OCI-LY1 (cell line): ENCODE results near the gene LIN28A.

Experiments
- H2AFZ ChIP-seq: fragments of 200-600 bp; sonication (generic), shearing (Covaris generic); 2 replicates; pipeline ENCODE4 v1.6.0; 2014; ENCODE audit warnings: antibody characterized with exemption, mild to moderate bottlenecking, low read length
- H3F3A ChIP-seq: fragments of 200-600 bp; sonication (generic), shearing (Covaris generic); 2 replicates; pipeline ENCODE4 v1.6.0; 2014; ENCODE audit warnings: mild to moderate bottlenecking, antibody characterized with exemption, low read length, moderate library complexity; ENCODE audit not compliant: insufficient read depth
- H3K27ac ChIP-seq: fragments of 200-600 bp; sonication (generic); 2 replicates; pipeline ENCODE4 v1.5.1; 2014; ENCODE audit warnings: low read length, mixed run types, mild to moderate bottlenecking, low read depth; ENCODE audit not compliant: poor library complexity, severe bottlenecking
- H3K27me3 ChIP-seq: fragments of 200-600 bp; sonication (generic); 2 replicates; pipeline ENCODE4 v1.6.0; 2014; ENCODE audit warnings: antibody characterized with exemption, mild to moderate bottlenecking, low read length, moderate library complexity; ENCODE audit not compliant: insufficient read depth
- H3K36me3 ChIP-seq: fragments of 200-600 bp; sonication (generic); 2 replicates; pipeline ENCODE4 v1.6.1; 2014; ENCODE audit warnings: mild to moderate bottlenecking, antibody characterized with exemption, low read length, moderate library complexity, mixed read lengths; ENCODE audit not compliant: insufficient read depth
- H3K4me1 ChIP-seq: fragments of 200-600 bp; sonication (generic); 2 replicates; pipeline ENCODE4 v1.5.1; 2014; ENCODE audit warnings: mild to moderate bottlenecking, low read length, moderate library complexity; ENCODE audit not compliant: insufficient read depth, severe bottlenecking
- H3K4me2 ChIP-seq: fragments of 200-600 bp; sonication (generic), shearing (Covaris generic); 2 replicates; pipeline ENCODE4 v1.6.1; 2014; ENCODE audit warnings: low read length
- H3K4me3 ChIP-seq: fragments of 200-600 bp; sonication (generic); 2 replicates; pipeline ENCODE4 v1.5.1; 2014; ENCODE audit warnings: low read length, low read depth, mild to moderate bottlenecking, mixed read lengths; ENCODE audit not compliant: poor library complexity, severe bottlenecking
- H3K79me2 ChIP-seq: fragments of 200-600 bp; shearing (Covaris generic); 2 replicates; pipeline ENCODE4 v1.6.1; 2016; ENCODE audit warnings: mixed run types, low read length, mixed read lengths; ENCODE audit not compliant: insufficient read depth
- H3K9ac ChIP-seq: fragments of 200-600 bp; sonication (generic), shearing (Covaris generic); 2 replicates; pipeline ENCODE4 v1.6.1; 2014; ENCODE audit warnings: mild to moderate bottlenecking, low read length, mixed read lengths
- H3K9me2 ChIP-seq: fragments of 200-600 bp; sonication (generic), shearing (Covaris generic); 2 replicates; pipeline ENCODE4 v1.6.1; 2014; ENCODE audit warnings: low read depth, mild to moderate bottlenecking, low read length, mixed read lengths
- H3K9me3 ChIP-seq: fragments of 200-600 bp; shearing (Covaris generic); 2 replicates; pipeline ENCODE4 v1.6.1; 2014; ENCODE audit warnings: low read length, mixed read lengths
- H4K20me1 ChIP-seq: fragments of 200-600 bp; sonication (generic), shearing (Covaris generic); 2 replicates; pipeline ENCODE4 v1.6.0; 2016; ENCODE audit warnings: mild to moderate bottlenecking, low read length; ENCODE audit not compliant: insufficient read depth
- EZH2 ChIP-seq: fragments of 200-600 bp; sonication (generic), shearing (Covaris generic); IDR thresholded peaks from 2 replicates; pipeline ENCODE4 v1.8.0; 2017; ENCODE audit warnings: borderline replicate concordance, mixed run types, mild to moderate bottlenecking, antibody characterized with exemption, low read length, moderate library complexity, mixed read lengths
- TF ChIP-seq, protein P1 (sequence below): fragments of 200-600 bp; sonication (generic), shearing (Covaris generic); IDR thresholded peaks from 2 replicates; pipeline ENCODE4 v1.5.1; 2017; ENCODE audit warnings: mild to moderate bottlenecking, antibody characterized with exemption, low read length, moderate library complexity, mixed read lengths

LIN28A gene

DNA sequence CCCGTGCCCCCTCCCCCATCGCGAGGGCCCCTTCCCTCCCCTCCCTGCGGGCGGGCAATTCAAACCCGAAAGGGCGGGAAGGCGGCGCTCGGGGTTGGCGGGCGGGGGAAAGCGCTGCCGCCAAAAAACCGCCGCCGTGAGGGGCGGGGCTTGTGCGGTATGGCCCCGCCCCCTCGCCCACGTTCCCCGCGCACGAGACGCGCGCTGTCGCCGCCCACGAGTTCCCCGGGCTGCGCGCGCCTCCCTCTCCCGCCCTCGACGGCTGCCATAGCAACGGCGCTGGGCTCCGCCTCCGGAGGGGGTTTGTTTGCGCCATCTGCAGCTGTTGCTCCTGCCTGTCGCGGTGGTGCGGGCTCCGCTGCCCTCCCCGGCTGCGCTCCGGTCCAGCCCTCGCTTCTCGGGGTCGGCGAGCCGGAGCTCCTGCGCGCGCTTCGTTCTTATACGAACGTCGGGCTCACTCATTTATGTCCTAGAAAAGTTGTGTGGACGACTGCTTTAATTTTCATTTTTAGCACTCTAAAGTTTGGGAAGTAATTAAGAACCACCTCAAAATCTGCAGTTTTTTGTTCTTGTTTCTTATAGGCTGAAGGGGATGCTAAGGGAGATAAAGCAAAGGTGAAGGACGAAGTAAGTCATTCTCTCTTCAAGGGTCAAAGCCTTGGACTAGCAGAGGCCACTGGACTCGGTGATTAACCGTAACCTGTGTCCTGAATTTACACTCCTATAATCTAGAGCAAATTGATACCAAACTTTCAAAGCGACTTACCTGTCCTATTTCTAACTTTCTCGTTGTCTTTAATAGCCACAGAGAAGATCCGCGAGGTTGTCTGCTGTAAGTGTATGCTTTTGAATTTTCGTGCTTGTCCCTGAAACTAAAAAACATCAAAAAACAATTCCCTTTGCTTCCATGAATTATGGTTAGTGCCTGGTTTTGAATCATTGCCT, 62.6 kb downstream of the LIN28A start:
- Histone ChIP-seq H3K4me3 (peak overlapping the region; percentile 81), H3K27me3 (no peaks in the 10 kb centered on the region), H3K36me3 (peaks cover 46% of the 10 kb centered on the region), H3K79me2 (peaks cover 7% of the 10 kb centered on the region), H3K4me1 (peaks cover 38% of the 10 kb centered on the region), H3K9me3 (no peaks in the 10 kb centered on the region), H4K20me1 (no peaks in the 10 kb centered on the region), H2AFZ (no peak overlapping the region), H3K9ac (peak overlapping the region; percentile 100), H3K27ac (peak overlapping the region; percentile 88), H3F3A (peaks cover 22% of the 10 kb centered on the region), H3K4me2 (peak overlapping the region; percentile 92), H3K9me2 (no peaks in the 10 kb centered on the region)
- TF ChIP-seq, protein P1, sequence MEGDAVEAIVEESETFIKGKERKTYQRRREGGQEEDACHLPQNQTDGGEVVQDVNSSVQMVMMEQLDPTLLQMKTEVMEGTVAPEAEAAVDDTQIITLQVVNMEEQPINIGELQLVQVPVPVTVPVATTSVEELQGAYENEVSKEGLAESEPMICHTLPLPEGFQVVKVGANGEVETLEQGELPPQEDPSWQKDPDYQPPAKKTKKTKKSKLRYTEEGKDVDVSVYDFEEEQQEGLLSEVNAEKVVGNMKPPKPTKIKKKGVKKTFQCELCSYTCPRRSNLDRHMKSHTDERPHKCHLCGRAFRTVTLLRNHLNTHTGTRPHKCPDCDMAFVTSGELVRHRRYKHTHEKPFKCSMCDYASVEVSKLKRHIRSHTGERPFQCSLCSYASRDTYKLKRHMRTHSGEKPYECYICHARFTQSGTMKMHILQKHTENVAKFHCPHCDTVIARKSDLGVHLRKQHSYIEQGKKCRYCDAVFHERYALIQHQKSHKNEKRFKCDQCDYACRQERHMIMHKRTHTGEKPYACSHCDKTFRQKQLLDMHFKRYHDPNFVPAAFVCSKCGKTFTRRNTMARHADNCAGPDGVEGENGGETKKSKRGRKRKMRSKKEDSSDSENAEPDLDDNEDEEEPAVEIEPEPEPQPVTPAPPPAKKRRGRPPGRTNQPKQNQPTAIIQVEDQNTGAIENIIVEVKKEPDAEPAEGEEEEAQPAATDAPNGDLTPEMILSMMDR = no peak
- TF ChIP-seq EZH2 = no peak

DNA sequence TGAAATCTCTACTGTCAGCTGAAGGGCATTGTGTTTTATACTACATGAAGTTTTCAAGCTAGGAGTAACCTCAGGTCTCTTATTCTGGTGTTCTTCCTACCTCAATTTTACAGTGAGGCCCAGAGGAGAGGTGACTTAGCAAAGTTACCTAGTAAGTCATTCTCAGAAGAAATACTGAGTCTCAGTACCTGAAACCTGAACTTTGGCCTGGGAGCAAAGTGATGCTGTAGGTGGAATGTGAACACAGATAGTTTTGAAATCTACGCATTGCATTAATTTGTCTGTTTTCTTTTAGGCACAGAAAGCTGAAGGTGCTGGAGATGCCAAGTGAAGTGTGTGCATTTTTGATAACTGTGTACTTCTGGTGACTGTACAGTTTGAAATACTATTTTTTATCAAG, 64.2 kb downstream of the LIN28A start:
- peaks cover 7% of the 10 kb centered on the region for H3K79me2 ChIP-seq
- H3K4me3 ChIP-seq = peak overlapping the region; percentile 81
- no peaks in the 10 kb centered on the region for H3K9me2 ChIP-seq
- H3K36me3 ChIP-seq = peaks cover 55% of the 10 kb centered on the region
- H2AFZ ChIP-seq = no peak overlapping the region
- H3F3A ChIP-seq = peaks cover 26% of the 10 kb centered on the region
- no peaks in the 10 kb centered on the region for H3K9me3 ChIP-seq
- TF ChIP-seq EZH2 = no peak
- TF ChIP-seq, protein P1 = no peak
- H3K9ac ChIP-seq = no peak overlapping the region; the same call in 1 of the 2 replicates
- H3K4me2 ChIP-seq = peak overlapping the region; percentile 72; the same call in 1 of the 2 replicates
- no peaks in the 10 kb centered on the region for H3K27me3 ChIP-seq
- H3K4me1 ChIP-seq = peaks cover 38% of the 10 kb centered on the region
- no peaks in the 10 kb centered on the region for H4K20me1 ChIP-seq
- peak overlapping the region; percentile 10 for H3K27ac ChIP-seq

DNA sequence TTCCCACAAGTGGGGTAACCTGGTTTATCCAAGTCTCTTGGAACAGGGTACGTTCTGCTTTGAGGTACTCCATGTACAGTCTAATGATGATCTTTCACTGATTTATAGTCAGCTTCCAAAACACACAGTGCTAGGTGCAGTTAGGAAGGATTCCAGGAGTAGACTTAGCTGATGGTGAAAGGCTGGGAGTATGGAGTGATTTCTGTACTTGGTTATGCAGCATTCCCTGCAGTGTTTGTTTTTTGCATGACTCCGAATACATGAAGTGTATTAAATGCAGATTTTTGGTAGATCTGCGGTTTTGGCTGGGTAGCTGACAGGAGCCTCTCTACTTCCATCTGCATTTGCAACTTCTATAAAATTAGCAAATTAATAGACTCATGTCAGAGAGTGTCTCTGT, 65.4 kb downstream of the LIN28A start:
- peaks cover 7% of the 10 kb centered on the region for H3K79me2 ChIP-seq
- no peak overlapping the region for H3K4me2 ChIP-seq
- H2AFZ ChIP-seq = no peak overlapping the region
- no peaks in the 10 kb centered on the region for H4K20me1 ChIP-seq
- TF ChIP-seq, protein P1 = no peak
- no peak for TF ChIP-seq EZH2
- H3F3A ChIP-seq = peaks cover 26% of the 10 kb centered on the region
- H3K27me3 ChIP-seq = no peaks in the 10 kb centered on the region
- no peak overlapping the region for H3K9ac ChIP-seq
- peaks cover 61% of the 10 kb centered on the region for H3K36me3 ChIP-seq
- no peak overlapping the region for H3K27ac ChIP-seq
- H3K9me3 ChIP-seq = no peaks in the 10 kb centered on the region
- no peaks in the 10 kb centered on the region for H3K9me2 ChIP-seq
- no peak overlapping the region for H3K4me3 ChIP-seq
- H3K4me1 ChIP-seq = peaks cover 31% of the 10 kb centered on the region
